Ectodermal cell (in vitro differentiated cells): ENCODE results near the gene PTGES.
"Not testable (repeated sequence)": the region's sequence is repeated elsewhere in the genome, so short reads cannot be mapped to it uniquely, and the experiment has no call there.

ENCODE experiments used
- H3K27ac ChIP-seq: 2 replicates; pipeline ENCODE4 v1.7.0; 2013; ENCODE audit warnings: mild to moderate bottlenecking, low read depth, low read length; ENCODE audit not compliant: insufficient read depth, poor library complexity, severe bottlenecking
- H3K27me3 ChIP-seq: 2 replicates; pipeline ENCODE4 v1.7.0; 2013; ENCODE audit warnings: mild to moderate bottlenecking, low read length; ENCODE audit not compliant: insufficient read depth, control insufficient read depth, poor library complexity, severe bottlenecking
- H3K36me3 ChIP-seq: one replicate; pipeline ENCODE4 v1.7.0; 2013; ENCODE audit warnings: low read length; ENCODE audit not compliant: control insufficient read depth, insufficient read depth
- H3K4me1 ChIP-seq: one replicate; pipeline ENCODE4 v1.7.0; 2013; ENCODE audit warnings: low read length; ENCODE audit not compliant: control insufficient read depth, insufficient read depth
- H3K4me3 ChIP-seq: 2 replicates; pipeline ENCODE4 v1.7.0; 2013; ENCODE audit warnings: low read depth, low read length, control low read depth; ENCODE audit not compliant: insufficient read depth
- H3K9me3 ChIP-seq: 2 replicates; pipeline ENCODE4 v1.7.0; 2013; ENCODE audit warnings: mild to moderate bottlenecking, low read length, moderate library complexity; ENCODE audit not compliant: control insufficient read depth
- WGBS, 2 experiments: methylation state at CpG; one replicate each; pipeline ENCODE4 v1.1.7; 2013; ENCODE audit warnings: missing lambda C conversion rate in 2 of 2; 5-methylcytosine and 5-hydroxymethylcytosine counted together

Gene PTGES

DNA sequence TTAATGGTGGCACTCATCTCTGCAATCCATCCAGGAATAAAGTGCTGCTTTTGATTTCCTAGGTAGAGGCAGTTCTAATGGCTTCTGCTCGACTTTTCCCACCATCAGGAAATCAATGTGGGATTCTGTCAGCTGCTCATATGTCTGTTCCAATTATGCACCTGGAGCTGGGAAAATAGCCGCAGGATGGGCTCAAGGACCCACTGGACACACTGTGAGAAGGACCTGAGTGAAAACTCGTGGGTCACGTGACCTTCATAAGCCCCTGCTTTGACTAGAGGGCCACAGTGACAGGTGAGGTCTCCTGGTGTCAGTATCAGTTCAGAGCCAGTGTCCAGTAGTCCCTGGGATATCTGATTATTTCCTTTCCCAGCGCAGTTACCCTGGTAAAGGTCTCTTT, 17.9 kb upstream of the PTGES start:
- Histone ChIP-seq H3K36me3 (no peaks in the 10 kb centered on the region), H3K4me3 (no peak overlapping the region), H3K4me1 (no peaks in the 10 kb centered on the region), H3K9me3 (no peaks in the 10 kb centered on the region), H3K27ac (no peak overlapping the region), H3K27me3 (no peaks in the 10 kb centered on the region)
- 90 to 95% methylated on average over 5 of the region's 5 CpGs for WGBS, 2 experiments

DNA sequence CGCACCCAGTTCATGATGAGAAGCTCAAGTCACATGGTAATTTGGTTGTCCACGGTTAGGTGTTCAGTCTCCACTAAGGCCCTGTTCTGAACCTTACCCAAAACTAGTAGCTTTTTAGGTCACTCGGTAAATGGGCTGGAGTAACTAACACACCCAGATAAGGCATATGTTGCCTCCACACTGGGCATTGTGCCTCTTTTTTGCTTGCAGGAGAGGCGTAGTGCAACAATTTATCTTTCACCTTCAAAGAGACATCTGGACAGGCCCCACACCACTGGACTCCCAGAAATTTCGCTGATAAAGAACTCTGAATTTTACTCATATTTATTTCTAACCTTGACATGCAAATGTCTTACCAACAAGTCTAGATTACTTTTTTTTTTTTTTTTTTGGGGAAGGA, 16.8 kb upstream of the PTGES start:
- no peaks in the 10 kb centered on the region for H3K9me3 ChIP-seq
- H3K4me1 ChIP-seq: no peaks in the 10 kb centered on the region
- H3K36me3 ChIP-seq: no peaks in the 10 kb centered on the region
- WGBS, 2 experiments: 93% methylated on average over 5 of the region's 5 CpGs
- no peaks in the 10 kb centered on the region for H3K27me3 ChIP-seq
- no peak overlapping the region for H3K27ac ChIP-seq
- H3K4me3 ChIP-seq: no peak overlapping the region

DNA sequence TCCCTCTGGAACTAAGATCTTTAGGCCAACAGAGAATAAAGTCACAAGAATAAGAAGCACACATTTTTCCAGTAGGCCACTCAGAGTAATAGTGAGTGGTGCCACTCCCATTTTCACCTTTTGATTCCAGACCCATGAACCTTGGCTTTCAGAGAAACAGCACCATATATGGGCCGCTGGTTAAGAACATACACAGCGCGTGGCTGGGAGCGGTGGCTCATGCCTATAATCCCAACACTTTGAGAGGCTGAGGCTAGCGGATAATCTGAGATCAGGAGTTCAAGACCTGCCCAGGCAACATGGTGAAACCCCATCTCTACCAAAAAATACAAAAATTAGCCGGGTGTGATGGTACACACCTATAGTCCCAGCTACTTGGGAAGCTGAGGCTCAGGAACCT, 15.6 kb upstream of the PTGES start:
- no peaks in the 10 kb centered on the region for H3K36me3 ChIP-seq
- peaks cover under 1% of the 10 kb centered on the region for H3K4me1 ChIP-seq
- WGBS, 2 experiments: 86 to 94% methylated on average over 6 of the region's 6 CpGs
- H3K4me3 ChIP-seq: no peak overlapping the region
- no peak overlapping the region for H3K27ac ChIP-seq
- no peaks in the 10 kb centered on the region for H3K27me3 ChIP-seq
- H3K9me3 ChIP-seq: no peaks in the 10 kb centered on the region

DNA sequence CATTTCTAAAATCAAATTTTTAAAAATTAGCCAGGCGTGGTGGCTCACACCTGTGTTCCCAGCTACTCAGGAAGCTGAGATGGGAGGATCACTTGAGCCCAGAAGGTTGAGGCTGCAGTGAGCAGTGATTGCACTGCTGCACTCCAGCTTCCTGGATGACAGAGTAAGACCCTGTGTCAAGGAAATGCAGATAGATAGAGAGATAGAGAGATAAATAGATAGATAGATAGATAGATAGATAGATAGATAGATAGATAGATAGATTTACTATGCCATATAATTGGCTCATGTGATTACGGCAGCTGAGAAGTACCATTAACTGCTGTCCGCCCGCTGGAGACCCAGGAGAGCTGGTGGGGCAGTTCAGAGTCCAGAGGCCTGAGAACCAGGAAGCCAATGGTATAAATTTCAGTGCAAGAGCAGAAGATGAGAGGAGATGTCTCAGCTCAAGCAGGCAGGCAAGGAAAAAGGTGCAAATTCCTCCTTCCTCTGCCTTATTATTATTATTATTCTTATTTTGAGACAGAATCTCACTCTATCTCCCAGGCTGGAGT, 13.0 kb upstream of the PTGES start:
- Histone ChIP-seq H3K27me3 (no peaks in the 10 kb centered on the region), H3K4me3 (no peak overlapping the region), H3K9me3 (no peaks in the 10 kb centered on the region), H3K27ac (no peak overlapping the region), H3K36me3 (no peaks in the 10 kb centered on the region), H3K4me1 (peaks cover 12% of the 10 kb centered on the region)
- WGBS, 2 experiments: 93 to 95% methylated on average over 4 of the region's 4 CpGs

DNA sequence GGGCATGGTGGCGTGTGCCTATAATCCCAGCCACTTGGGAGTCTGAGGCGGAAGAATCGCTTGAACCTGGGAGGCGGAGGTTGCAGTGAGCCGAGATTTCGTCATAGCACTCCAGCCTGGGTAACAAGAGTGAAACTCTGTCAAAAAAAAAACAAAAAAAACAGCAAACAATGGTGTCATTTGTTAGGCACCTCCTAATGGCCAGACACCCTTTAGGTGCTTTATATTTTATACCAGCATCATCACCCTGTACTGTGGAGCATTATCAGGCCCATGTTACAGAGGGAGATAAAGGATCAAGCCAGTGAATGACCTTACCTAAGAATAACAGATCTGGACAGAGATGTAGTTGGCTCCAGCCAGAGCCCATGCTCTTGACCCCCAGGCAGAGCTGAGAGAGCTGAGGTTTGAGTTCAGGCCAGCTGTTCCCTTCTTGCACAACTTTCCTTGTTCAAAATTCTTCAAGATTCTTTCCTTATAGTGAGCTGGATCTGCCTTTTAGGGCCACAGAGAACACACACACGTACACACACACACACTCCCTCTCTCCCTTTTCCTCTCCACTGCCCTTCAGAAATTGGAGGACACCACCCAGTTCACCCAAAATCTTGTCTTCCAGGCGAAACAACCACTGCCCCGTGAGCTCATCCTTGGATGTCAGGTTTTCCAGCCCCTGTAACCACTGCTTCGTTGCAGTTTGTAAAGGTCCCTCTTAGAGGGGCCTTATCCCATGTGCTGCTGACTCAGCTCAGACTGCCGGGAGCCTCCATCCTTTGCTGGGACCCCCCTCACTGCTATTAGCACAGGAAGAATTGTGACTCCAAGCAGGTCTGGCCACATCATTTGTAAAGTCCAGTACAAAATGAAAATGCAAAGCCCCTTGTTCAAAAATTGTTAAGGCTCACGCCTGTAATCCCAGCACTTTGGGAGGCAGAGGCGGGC, 10.4 kb upstream of the PTGES start:
- 90 to 91% methylated on average over 13 of the region's 13 CpGs for WGBS, 2 experiments
- Histone ChIP-seq H3K27ac (no peak overlapping the region), H3K27me3 (no peaks in the 10 kb centered on the region), H3K4me3 (no peak overlapping the region), H3K4me1 (peaks cover 12% of the 10 kb centered on the region), H3K36me3 (no peaks in the 10 kb centered on the region), H3K9me3 (no peaks in the 10 kb centered on the region)

DNA sequence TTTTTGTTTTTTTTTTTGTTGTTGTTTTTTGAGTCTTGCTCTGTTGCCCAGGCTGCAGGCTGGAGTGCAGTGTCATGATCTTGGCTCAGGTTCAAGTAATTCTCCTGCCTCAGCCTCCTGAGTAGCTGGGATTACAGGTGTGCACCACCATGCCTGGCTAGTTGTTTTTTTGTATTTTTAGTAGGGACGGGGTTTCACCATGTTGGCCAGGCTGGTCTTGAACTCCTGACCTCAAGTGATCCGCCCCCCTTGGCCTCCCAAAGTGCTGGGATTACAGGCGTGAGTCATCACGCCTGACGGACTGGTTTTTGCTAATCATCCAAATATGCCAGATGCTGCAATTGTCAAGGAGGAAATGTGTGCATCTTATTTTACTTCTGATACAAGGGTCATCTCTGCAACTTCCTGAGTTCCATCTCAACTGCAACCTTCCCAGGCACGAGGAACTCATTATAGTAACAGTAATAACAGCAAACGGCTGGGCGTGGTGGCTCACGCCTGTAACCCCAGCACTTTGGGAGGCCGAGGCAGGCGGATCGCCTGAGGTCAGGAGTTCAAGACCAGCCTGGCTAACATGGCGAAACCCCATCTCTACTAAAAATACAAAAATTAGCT, 9.6 kb upstream of the PTGES start:
- not testable (repeated sequence) for H3K36me3 ChIP-seq, H3K27ac ChIP-seq, H3K27me3 ChIP-seq, H3K4me3 ChIP-seq, H3K9me3 ChIP-seq
- H3K4me1 ChIP-seq: peaks cover 12% of the 10 kb centered on the region
- 93 to 94% methylated on average over 13 of the region's 13 CpGs for WGBS, 2 experiments

DNA sequence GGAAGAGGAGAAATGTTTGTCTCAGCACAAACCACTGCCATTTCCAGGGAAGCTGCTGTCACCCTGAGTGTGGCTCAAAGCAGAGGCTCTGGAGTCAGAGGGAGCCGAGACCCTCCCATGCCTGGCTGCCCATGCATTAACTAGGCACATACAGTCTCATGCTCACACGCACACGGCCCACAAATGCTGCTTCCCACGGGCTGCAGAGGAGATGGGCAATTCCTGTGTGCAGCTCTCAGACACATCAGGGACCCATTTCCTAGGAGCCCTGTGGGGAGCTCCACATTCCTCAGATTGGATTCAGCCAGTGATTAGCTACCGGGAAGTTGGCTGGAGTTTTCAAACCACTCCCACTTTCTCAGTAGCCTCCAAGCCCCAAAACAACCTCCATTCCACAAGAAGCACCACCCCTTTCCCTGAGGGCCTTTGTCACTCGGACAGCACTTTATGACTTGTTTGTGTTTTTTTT, 9.1 kb upstream of the PTGES start:
- Histone ChIP-seq H3K4me1 (peaks cover 12% of the 10 kb centered on the region), H3K9me3 (no peaks in the 10 kb centered on the region), H3K36me3 (no peaks in the 10 kb centered on the region), H3K27ac (no peak overlapping the region), H3K4me3 (no peak overlapping the region), H3K27me3 (no peaks in the 10 kb centered on the region)
- 64 to 73% methylated on average over 6 of the region's 6 CpGs for WGBS, 2 experiments

DNA sequence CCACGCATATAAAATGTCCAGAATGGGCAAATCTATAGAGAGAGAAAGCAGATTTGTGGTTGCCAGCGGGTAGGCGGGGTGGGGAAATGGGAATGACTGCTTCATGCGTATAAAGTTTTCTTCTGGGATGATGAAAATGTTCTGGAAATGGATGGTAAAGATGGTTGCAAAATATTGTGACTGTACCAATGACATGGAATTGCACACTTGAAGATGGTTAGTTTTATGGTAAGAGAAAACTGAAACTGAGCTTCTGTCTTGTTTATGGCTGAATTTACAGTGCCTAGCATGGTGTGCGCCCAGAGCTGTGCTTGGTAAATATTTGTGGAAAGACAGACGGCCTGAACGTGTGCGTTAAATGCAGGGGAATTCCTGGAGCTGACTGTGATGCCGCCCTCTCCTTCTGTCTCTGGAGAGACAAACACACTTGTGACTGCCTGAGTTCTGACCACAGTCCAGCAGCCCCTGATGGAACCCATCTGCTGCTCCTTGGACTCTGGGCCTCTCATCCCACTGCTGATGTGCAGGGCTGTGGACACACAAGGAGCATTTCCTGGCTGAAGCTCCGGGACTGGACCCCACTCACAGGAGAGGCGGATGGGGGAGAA, 8.6 kb upstream of the PTGES start:
- H3K4me1 ChIP-seq: peaks cover 12% of the 10 kb centered on the region
- H3K4me3 ChIP-seq: no peak overlapping the region
- H3K36me3 ChIP-seq: no peaks in the 10 kb centered on the region
- no peaks in the 10 kb centered on the region for H3K9me3 ChIP-seq
- H3K27ac ChIP-seq: no peak overlapping the region
- H3K27me3 ChIP-seq: no peaks in the 10 kb centered on the region
- WGBS, 2 experiments: 95 to 96% methylated on average over 11 of the region's 11 CpGs

DNA sequence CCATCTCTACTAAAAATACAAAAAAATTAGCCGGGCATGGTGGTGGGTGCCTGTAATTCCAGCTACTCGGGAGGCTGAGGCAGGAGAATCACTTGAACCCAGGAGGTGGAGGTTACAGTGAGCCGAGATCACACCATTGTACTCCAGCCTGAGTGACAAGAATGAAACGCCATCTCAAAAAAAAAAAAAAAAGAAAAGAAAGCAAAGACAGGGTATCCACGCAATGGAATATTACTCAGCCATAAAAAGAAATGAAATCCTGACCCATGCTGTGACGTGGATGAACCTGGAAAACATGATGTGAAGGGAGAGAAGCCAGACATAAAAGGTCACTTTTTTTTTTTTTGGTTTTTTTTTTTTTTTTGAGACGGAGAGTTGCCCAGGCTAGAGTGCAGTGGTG, 7.9 kb upstream of the PTGES start:
- not testable (repeated sequence) for H3K36me3 ChIP-seq, H3K9me3 ChIP-seq, H3K27ac ChIP-seq, H3K27me3 ChIP-seq, H3K4me3 ChIP-seq
- H3K4me1 ChIP-seq: peaks cover 12% of the 10 kb centered on the region
- WGBS, 2 experiments: 91 to 96% methylated on average over 6 to 7 of the region's 7 CpGs
